ENCODE data around the gene MAPK6.

Gene MAPK6

GRCh38 chr15:52107238-52107637 is 88.2 kb downstream of the MAPK6 start:
- Histone ChIP-seq H3K9me3 (ENCODE audit: control insufficient read depth, insufficient read depth, low read depth, low read length) (no peaks in the 10 kb centered on the region), H3K27ac (ENCODE audit: extremely low read depth, low read depth, low read length) (no peak overlapping the region), H3K4me3 (ENCODE audit: low read depth, low read length) (no peak overlapping the region), H3K36me3 (ENCODE audit: control insufficient read depth in 2 of 2, insufficient read depth in 1 of 2, low read length in 2 of 2) (no peaks in the 10 kb centered on the region), H3K4me1 (ENCODE audit: control insufficient read depth, insufficient read depth, low read length) (0 out of 2 replicates have a peak, but pooled peaks cover 2% of the 10 kb centered on the region)
- TF ChIP-seq, protein P1, sequence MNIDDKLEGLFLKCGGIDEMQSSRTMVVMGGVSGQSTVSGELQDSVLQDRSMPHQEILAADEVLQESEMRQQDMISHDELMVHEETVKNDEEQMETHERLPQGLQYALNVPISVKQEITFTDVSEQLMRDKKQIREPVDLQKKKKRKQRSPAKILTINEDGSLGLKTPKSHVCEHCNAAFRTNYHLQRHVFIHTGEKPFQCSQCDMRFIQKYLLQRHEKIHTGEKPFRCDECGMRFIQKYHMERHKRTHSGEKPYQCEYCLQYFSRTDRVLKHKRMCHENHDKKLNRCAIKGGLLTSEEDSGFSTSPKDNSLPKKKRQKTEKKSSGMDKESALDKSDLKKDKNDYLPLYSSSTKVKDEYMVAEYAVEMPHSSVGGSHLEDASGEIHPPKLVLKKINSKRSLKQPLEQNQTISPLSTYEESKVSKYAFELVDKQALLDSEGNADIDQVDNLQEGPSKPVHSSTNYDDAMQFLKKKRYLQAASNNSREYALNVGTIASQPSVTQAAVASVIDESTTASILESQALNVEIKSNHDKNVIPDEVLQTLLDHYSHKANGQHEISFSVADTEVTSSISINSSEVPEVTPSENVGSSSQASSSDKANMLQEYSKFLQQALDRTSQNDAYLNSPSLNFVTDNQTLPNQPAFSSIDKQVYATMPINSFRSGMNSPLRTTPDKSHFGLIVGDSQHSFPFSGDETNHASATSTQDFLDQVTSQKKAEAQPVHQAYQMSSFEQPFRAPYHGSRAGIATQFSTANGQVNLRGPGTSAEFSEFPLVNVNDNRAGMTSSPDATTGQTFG (tag by site-specific recombination; IDR thresholded peaks at IDR 0.05; ENCODE audit: borderline replicate concordance), result no peak
- ChIA-PET POLR2A (interaction anchor here (0.5 kb wide), 1 partner anchor 45 kb away, joined by 4 read pairs; no protein-coding TSS in a partner anchor), CTCF (no interaction called here)

GRCh38 chr15:52109559-52110451 is 90.8 kb downstream of the MAPK6 start:
- Histone ChIP-seq H3K9me3 (ENCODE audit: control insufficient read depth, insufficient read depth, low read depth, low read length) (no peaks in the 10 kb centered on the region), H3K36me3 (ENCODE audit: control insufficient read depth in 2 of 2, insufficient read depth in 1 of 2, low read length in 2 of 2) (no peaks in the 10 kb centered on the region), H3K4me1 (ENCODE audit: control insufficient read depth, insufficient read depth, low read length) (no peaks in the 10 kb centered on the region), H3K27ac (ENCODE audit: extremely low read depth, low read depth, low read length) (no peak overlapping the region), H3K4me3 (ENCODE audit: low read depth, low read length) (no peak overlapping the region)
- CTCF ChIA-PET, result no interaction called here
- TF ChIP-seq ZNF266 (tag by site-specific recombination; IDR thresholded peaks at IDR 0.05; ENCODE audit: low read depth), result no peak
- TF ChIP-seq ZNF571 (tag by site-specific recombination; IDR thresholded peaks at IDR 0.05), result no peak
- TF ChIP-seq ZNF214 (tag by site-specific recombination; IDR thresholded peaks at IDR 0.05; ENCODE audit: borderline replicate concordance), result no peak
- no peak for TF ChIP-seq ZBTB48 (tag by site-specific recombination; IDR thresholded peaks at IDR 0.05)
- TF ChIP-seq ZNF366 (tag by site-specific recombination; conservative IDR thresholded peaks at IDR 0.05), result no peak
- POLR2A ChIA-PET, result no interaction called here

DNA sequence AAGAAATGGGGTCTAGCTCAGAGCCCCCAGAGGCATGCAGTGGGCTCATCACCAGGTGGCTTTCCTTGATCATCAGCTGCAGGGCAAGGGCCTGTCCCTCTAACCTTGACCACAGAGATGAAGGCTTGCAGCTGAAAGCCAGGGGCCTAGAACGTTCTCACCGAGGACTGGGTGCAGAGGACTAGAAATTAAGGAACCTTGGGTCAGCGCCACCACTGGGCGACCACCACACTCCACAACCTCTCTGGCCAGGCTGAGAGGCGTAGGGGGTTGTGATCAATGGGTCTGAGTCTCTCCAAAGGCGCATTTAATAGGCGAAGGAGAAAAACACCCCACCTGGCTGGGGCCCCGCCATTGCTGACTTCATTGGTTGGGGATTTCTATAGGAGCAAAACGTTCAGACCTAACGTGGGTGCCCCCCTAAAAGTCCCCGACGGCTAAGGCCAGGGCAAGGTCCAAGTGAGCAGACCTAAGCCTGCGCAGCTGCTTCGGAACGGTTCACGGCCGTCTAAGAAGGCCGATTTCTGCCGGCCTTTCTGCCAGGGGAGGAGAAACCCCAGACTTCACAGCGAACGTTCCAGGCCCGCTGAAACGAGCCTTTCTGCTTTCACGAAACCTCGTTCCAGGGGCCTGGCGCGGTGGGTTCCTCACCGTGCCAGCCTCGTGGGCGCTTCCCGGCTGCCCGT is 92.6 kb downstream of the MAPK6 start:
- Histone ChIP-seq H3K9me3 (ENCODE audit: control insufficient read depth, insufficient read depth, low read depth, low read length) (no peaks in the 10 kb centered on the region), H3K4me1 (ENCODE audit: control insufficient read depth, insufficient read depth, low read length) (no peaks in the 10 kb centered on the region), H3K27ac (ENCODE audit: extremely low read depth, low read depth, low read length) (no peak overlapping the region), H3K36me3 (ENCODE audit: control insufficient read depth in 2 of 2, insufficient read depth in 1 of 2, low read length in 2 of 2) (no peaks in the 10 kb centered on the region), H3K4me3 (ENCODE audit: low read depth, low read length) (no peak overlapping the region)
- ChIA-PET POLR2A (no interaction called here), CTCF (no interaction called here)
- TF ChIP-seq PRDM2 (tag by site-specific recombination; IDR thresholded peaks at IDR 0.05; ENCODE audit: borderline replicate concordance), result no peak
- no peak for TF ChIP-seq ZNF398 (tag by site-specific recombination; IDR thresholded peaks at IDR 0.05)
- TF ChIP-seq, protein P2, sequence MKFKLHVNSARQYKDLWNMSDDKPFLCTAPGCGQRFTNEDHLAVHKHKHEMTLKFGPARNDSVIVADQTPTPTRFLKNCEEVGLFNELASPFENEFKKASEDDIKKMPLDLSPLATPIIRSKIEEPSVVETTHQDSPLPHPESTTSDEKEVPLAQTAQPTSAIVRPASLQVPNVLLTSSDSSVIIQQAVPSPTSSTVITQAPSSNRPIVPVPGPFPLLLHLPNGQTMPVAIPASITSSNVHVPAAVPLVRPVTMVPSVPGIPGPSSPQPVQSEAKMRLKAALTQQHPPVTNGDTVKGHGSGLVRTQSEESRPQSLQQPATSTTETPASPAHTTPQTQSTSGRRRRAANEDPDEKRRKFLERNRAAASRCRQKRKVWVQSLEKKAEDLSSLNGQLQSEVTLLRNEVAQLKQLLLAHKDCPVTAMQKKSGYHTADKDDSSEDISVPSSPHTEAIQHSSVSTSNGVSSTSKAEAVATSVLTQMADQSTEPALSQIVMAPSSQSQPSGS (tag by site-specific recombination; IDR thresholded peaks at IDR 0.05; ENCODE audit: low read depth), result no peak
- TF ChIP-seq TCF7L2 (IDR thresholded peaks at IDR 0.05; ENCODE audit: borderline replicate concordance, low read depth, low read length), result no peak
- no peak for TF ChIP-seq ZNF311 (tag by site-specific recombination; IDR thresholded peaks at IDR 0.05; ENCODE audit: borderline replicate concordance)
- no peak for TF ChIP-seq BCL11B (tag by site-specific recombination; IDR thresholded peaks at IDR 0.05; ENCODE audit: low read depth)
- TF ChIP-seq ZNF221 (tag by site-specific recombination; IDR thresholded peaks at IDR 0.05; ENCODE audit: borderline replicate concordance), result no peak
- TF ChIP-seq ZNF513 (tag by site-specific recombination; IDR thresholded peaks at IDR 0.05), result no peak
- no peak for TF ChIP-seq ZNF544 (tag by site-specific recombination; IDR thresholded peaks at IDR 0.05)
